Endothelial cell of umbilical vein (primary cell): Measurements from ENCODE around the gene PPP5C. TPM values are rescaled to one million over a fixed set of nuclear protein-coding genes. Genes with fewer than 3 reads are reported as not detected.

Source experiments
- BruUV-seq: library from RNA; stranded (reverse); fragments of 400-500 nt; replicated peaks from 2 replicates; lab custom pipeline; 2021; lab: Mats Ljungman, UMichigan
- CTCF ChIA-PET: fragments of 300-600, 350-600 bp; sonication (Branson Sonifier 250); formaldehyde crosslinking; loops from one replicate; lab custom pipeline; 2021; ENCODE audit warnings: antibody characterized with exemption, inconsistent platforms; lab: Charles Lee
- POLR2A ChIA-PET: fragments of 300-600, 350-600 bp; sonication (Branson Sonifier 250); formaldehyde crosslinking; loops from one replicate; lab custom pipeline; 2021; ENCODE audit warnings: antibody characterized with exemption, inconsistent platforms; lab: Charles Lee
- DNase-seq: peaks from one replicate; pipeline ENCODE4 v3.0.0-alpha.2; 2011; ENCODE audit warnings: low read depth, low spot score
- FAIRE-seq: peaks from 2 replicates; lab custom pipeline; 2011; peaks lifted over from hg19 to GRCh38; lab: Jason Lieb, UNC
- H2AFZ ChIP-seq: 2 replicates; pipeline ENCODE4 v1.6.0; 2012; ENCODE audit warnings: low read depth, low read length, control low read depth, inconsistent platforms
- H3K27ac ChIP-seq: 2 replicates; pipeline ENCODE4 v1.5.1; 2011; ENCODE audit warnings: low read depth, mild to moderate bottlenecking, control low read depth, low read length, moderate library complexity; ENCODE audit not compliant: insufficient read depth
- H3K27me3 ChIP-seq, 2 experiments: 2 replicates each; pipeline versions ENCODE4 v1.6.0 to v1.6.1; 2011; ENCODE audit warnings: low read length in 2 of 2, mixed read lengths in 1 of 2; ENCODE audit not compliant: control insufficient read depth in 2 of 2, insufficient read depth in 2 of 2
- H3K36me3 ChIP-seq, 2 experiments: 2 replicates in 1 of 2; 3 replicates in 1 of 2; pipeline ENCODE4 v1.5.1; 2011; ENCODE audit warnings: low read length in 2 of 2, mild to moderate bottlenecking in 1 of 2, moderate library complexity in 1 of 2; ENCODE audit not compliant: control insufficient read depth in 2 of 2, insufficient read depth in 2 of 2; ENCODE audit errors: extremely low read depth in 1 of 2
- H3K4me1 ChIP-seq: 3 replicates; pipeline ENCODE4 v1.5.1; 2011; ENCODE audit warnings: mild to moderate bottlenecking, low read length; ENCODE audit not compliant: control insufficient read depth, insufficient read depth; ENCODE audit errors: extremely low read depth
- H3K4me2 ChIP-seq: 2 replicates; pipeline ENCODE4 v1.6.1; 2011; ENCODE audit warnings: low read length, control low read depth, mixed read lengths; ENCODE audit not compliant: insufficient read depth
- H3K4me3 ChIP-seq, 3 experiments: fragments of 200-600 bp in 1 of 3; sonication (generic), shearing (Covaris generic) in 1 of 3; replicated peaks in 1 of 3; 2 replicates each; pipeline ENCODE4 v1.5.1; 2011 to 2016; ENCODE audit warnings: control low read depth in 3 of 3, low read length in 3 of 3, mild to moderate bottlenecking in 2 of 3, inconsistent platforms in 1 of 3, low read depth in 1 of 3, moderate library complexity in 1 of 3; ENCODE audit not compliant: insufficient read depth in 1 of 3
- H3K79me2 ChIP-seq: 2 replicates; pipeline ENCODE4 v1.6.0; 2012; ENCODE audit warnings: low read length, inconsistent platforms; ENCODE audit not compliant: control insufficient read depth, insufficient read depth
- H3K9ac ChIP-seq: replicated peaks from 2 replicates; pipeline ENCODE3; 2011; ENCODE audit warnings: low read length, control low read depth; ENCODE audit not compliant: insufficient read depth; ENCODE audit errors: extremely low read depth
- H3K9me1 ChIP-seq: replicated peaks from 3 replicates; pipeline ENCODE4 v1.6.0; 2011; ENCODE audit warnings: mild to moderate bottlenecking, low read length; ENCODE audit not compliant: control insufficient read depth, insufficient read depth; ENCODE audit errors: extremely low read depth
- H3K9me3 ChIP-seq: replicated peaks from 2 replicates; pipeline ENCODE4 v1.5.1; 2012; ENCODE audit warnings: low read length, inconsistent platforms; ENCODE audit not compliant: control insufficient read depth, insufficient read depth
- H4K20me1 ChIP-seq: replicated peaks from 2 replicates; pipeline ENCODE3; 2011; ENCODE audit warnings: mild to moderate bottlenecking, low read length; ENCODE audit not compliant: control insufficient read depth, insufficient read depth; ENCODE audit errors: extremely low read depth
- CTCF ChIP-seq, 2 donors: IDR thresholded peaks; 1 replicate in 1 of 2; 2 replicates in 1 of 2; pipeline ENCODE4 v1.5.1; 2011; ENCODE audit warnings: low read length in 2 of 2, mild to moderate bottlenecking in 2 of 2, moderate library complexity in 2 of 2, control low read depth in 1 of 2, inconsistent platforms in 1 of 2, low read depth in 1 of 2; ENCODE audit not compliant: insufficient read depth in 1 of 2; ENCODE audit errors: extremely low read depth in 1 of 2
- EZH2 ChIP-seq: IDR thresholded peaks from 2 replicates; pipeline ENCODE4 v1.6.1; 2012; ENCODE audit warnings: borderline replicate concordance, low read depth, mild to moderate bottlenecking, moderate library complexity, low read length, inconsistent platforms; ENCODE audit not compliant: severe bottlenecking
- FOS ChIP-seq: IDR thresholded peaks from 2 replicates; pipeline ENCODE4 v1.6.1; 2011; ENCODE audit warnings: mild to moderate bottlenecking, low read length, moderate library complexity, borderline replicate concordance; ENCODE audit not compliant: insufficient read depth
- GATA2 ChIP-seq: IDR thresholded peaks from 2 replicates; pipeline ENCODE4 v1.7.0; 2011; ENCODE audit warnings: low read depth, mild to moderate bottlenecking, moderate library complexity, mixed read lengths, low read length; ENCODE audit not compliant: insufficient read length, insufficient read depth
- JUN ChIP-seq: IDR thresholded peaks from 2 replicates; pipeline ENCODE4 v1.6.1; 2011; ENCODE audit warnings: borderline replicate concordance, low read depth; ENCODE audit not compliant: insufficient read length, insufficient read depth
- MAX ChIP-seq: IDR thresholded peaks from 2 replicates; pipeline ENCODE4 v1.6.1; 2011; ENCODE audit not compliant: insufficient read depth, insufficient read length
- MYC ChIP-seq: IDR thresholded peaks from one replicate; pipeline ENCODE4 v1.6.1; 2011; ENCODE audit warnings: mild to moderate bottlenecking, low read depth, low read length
- POLR2A ChIP-seq: IDR thresholded peaks from 2 replicates; pipeline ENCODE4 v1.6.1; 2012; ENCODE audit warnings: low read depth, mild to moderate bottlenecking, control low read depth, low read length
- POLR2AphosphoS5 ChIP-seq: IDR thresholded peaks from 2 replicates; pipeline ENCODE4 v1.6.1; 2012; ENCODE audit warnings: low read depth, mild to moderate bottlenecking, control low read depth, low read length, moderate library complexity; ENCODE audit not compliant: insufficient read depth
- dilution Hi-C: fragments of 300-500 bp; cut with MboI; formaldehyde crosslinking; loops from one replicate; pipeline ENCODE4 v1.15.0; 2019; ENCODE audit warnings: low sequenced_read_pairs; ENCODE audit not compliant: extremely low pct_ligation_motif_present
- intact Hi-C: fragments of 100-400 bp; cut with micrococcal nuclease; formaldehyde crosslinking; loops from one replicate; pipeline ENCODE4 v1.10.0; 2022
- polyA plus RNA-seq, 4 experiments: library from polyadenylated mRNA; depleted of rRNA in 3 of 4; stranded (reverse) in 3 of 4; unstranded in 1 of 4; fragments of >200 nt; gene quantifications; 2 replicates each; pipeline versions ENCODE4 v1.2.1 to v1.2.3, GENCODE V29; 2011 to 2012; ENCODE audit warnings: missing spikeins in 1 of 4
- total RNA-seq: library from RNA; stranded (reverse); gene quantifications from 2 replicates; pipeline ENCODE4 v1.2.3, GENCODE V29; 2021

Gene PPP5C
- total and polyA plus RNA-seq, 2 donors (not counting 3 experiments of a cell fraction or from before 2014, with no cell fraction given): 114 to 172 TPM

- DNase-seq: peak; percentile 63
- peak; percentile 78 for FAIRE-seq
- peaks cover 39% of the 10 kb centered on the region for H3K4me1 ChIP-seq
- H3K27ac ChIP-seq: peak overlapping the region; percentile 84
- intact Hi-C loops: loop anchor here (1.0 kb wide), 2 partner anchors 23 to 70 kb away; no protein-coding TSS in a partner anchor
- H3K4me2 ChIP-seq: peak overlapping the region; percentile 60
- BruUV-seq: no TSS peak
- no peaks in the 10 kb centered on the region for H3K9me3 ChIP-seq
- H3K4me3 ChIP-seq: peak overlapping the region in 1 of 3 experiments; percentile 25
- H2AFZ ChIP-seq: no peak overlapping the region
- H4K20me1 ChIP-seq: no peaks in the 10 kb centered on the region
- ChIA-PET POLR2A (no interaction called here), CTCF (interaction anchor here (0.6 to 2.3 kb wide), 7 partner anchors 23 to 86 kb away, joined by 3 to 25 read pairs (median 4); partner anchors contain the start of gene HIF3A)
- H3K9ac ChIP-seq: peak overlapping the region; percentile 46
- TF ChIP-seq JUN (no peak), MYC (peak; percentile 77), GATA2 (no peak), POLR2A (peak; percentile 50), CTCF (IDR thresholded peaks at IDR 0.05; ENCODE audit: extremely low read depth in 1 of 2, insufficient read depth in 1 of 2, low read depth in 1 of 2, low read length in 2 of 2) (no peak), MAX (peak; percentile 67), EZH2 (no peak), FOS (no peak), POLR2AphosphoS5 (peak; percentile 8)
- peaks cover 69% of the 10 kb centered on the region for H3K79me2 ChIP-seq
- dilution Hi-C loops: no loop called here
- peaks cover 5 to 21% of the 10 kb centered on the region in 2 experiments for H3K36me3 ChIP-seq
- H3K9me1 ChIP-seq: no peaks in the 10 kb centered on the region
- no peaks in the 10 kb centered on the region for H3K27me3 ChIP-seq
Measured at GRCh38 chr19:46350758-46351159, 3.9 kb downstream of the PPP5C start.
